AG09309 (cell line): ENCODE measurements around the gene HSD11B2.

Experiments used
- DNase-seq: peaks from one replicate; pipeline ENCODE4 v3.0.0-alpha.2; 2010; ENCODE audit warnings: low read depth
- H3K4me3 ChIP-seq: 2 replicates; pipeline ENCODE4 v1.5.1; 2011; ENCODE audit warnings: mild to moderate bottlenecking, low read depth, low read length, moderate library complexity; ENCODE audit not compliant: control insufficient read depth
- CTCF ChIP-seq: IDR thresholded peaks from 2 replicates; pipeline ENCODE4 v1.5.1; 2011; ENCODE audit warnings: mild to moderate bottlenecking, low read depth, low read length, inconsistent platforms; ENCODE audit not compliant: insufficient read depth, control insufficient read depth; ENCODE audit errors: missing control alignments

Gene HSD11B2

DNA sequence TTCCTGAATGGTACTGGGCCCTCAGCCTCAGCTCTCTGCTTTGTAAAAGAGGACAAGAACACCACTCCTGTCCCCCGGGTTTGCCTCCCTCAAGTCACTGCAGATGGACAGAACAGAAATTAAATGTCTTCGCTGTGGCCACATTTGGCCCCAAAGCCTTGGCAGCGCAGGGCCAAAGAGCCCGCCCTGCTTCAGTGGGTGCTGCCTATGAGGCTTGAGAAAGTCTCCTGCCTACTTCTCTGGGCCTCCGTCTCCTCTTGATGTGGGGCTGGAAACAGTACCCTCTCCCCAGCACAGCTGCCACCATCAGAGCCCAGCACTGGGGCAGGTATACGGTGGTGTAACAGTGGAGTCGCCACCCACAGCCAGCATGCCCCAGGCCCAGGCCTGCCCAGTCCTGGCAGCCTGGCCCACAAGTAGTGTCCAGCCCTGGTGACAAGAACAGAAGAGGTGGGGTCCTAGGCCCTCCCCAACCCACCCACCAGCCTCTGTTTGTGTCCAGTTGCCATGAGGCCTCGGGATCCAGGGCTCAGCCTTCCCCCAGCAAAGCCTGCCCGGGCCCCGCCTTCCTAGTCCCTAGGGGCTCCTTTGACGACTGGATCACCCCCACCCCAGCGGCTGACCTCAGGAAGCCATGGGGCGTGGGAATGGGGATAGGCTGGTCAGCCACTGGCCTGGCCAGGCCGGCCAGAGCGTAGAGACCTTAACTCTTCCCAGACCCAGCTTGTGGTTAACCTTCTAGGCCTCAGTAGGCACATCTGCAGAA lies 33.7 kb upstream of the HSD11B2 start:
- DNase-seq = no peak
- H3K4me3 ChIP-seq = no peak overlapping the region
- TF ChIP-seq CTCF = no peak

DNA sequence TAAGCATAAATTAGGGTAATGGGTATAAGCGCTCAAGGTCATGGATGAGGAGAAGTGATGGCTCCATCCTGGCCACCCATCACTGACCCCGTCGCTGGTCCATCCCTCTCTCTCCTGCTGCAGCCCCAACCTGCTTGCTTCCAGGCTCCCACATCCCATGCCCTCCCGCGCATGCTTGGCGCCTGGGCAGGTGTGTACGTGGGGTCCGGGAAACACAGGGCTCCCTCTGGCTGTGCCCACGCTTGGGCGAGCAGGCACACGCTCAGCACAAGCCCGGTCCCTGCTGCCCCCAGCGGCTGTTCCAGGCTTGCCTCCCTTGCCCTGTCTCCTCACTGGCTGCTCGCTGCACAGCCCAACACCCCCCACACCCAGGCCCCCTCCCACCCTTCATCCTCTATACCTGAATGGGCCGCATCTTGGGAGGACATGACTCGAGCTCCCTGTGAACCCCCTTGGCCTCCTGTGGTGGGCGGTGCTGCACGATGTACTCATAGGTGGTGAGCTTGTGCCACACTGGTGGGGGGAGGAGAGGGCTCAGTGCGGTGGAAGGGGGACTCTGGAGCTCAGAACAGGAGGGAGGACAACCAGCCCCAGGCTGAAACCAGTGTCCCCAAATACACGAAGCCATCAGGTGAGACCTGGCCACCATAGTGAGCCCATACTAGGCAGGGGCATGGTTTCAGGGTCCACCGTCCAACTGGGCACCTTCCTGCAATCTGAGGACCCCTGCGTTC lies 32.9 kb upstream of the HSD11B2 start:
- no peak for TF ChIP-seq CTCF
- no peak for DNase-seq

DNA sequence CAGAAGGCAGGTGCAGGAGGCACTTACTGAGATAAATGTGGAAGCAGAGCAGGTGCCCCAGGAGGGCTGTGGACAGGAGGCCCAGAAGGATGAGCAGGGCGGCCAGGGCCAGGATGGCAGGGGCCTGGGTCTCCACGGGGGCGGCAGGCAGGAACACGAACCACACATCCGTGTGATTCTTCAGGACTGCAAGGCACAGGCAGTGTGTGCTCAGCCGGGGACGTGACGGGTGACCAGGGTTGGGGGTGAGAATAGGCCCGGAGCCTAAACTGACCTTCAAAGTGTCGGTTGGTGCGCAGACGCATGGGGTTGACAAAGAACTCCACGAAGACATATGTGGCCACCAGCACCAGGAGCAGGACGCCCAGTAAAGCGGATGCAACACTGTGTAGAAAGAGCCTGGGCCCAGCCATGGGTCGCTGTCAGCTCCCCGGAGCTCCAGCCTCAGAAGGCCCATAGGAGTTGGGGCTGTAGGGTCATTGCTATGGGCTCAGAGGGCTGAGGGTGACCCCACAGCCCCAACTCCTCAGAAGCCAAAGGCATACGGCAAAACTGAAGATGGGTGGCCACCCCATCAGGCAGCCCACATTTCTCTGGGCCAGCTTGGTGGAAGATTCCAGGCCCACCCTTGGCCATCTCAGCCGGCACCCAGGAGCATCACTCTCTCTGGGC lies 32.2 kb upstream of the HSD11B2 start:
- no peak for DNase-seq
- H3K4me3 ChIP-seq = no peak overlapping the region
- TF ChIP-seq CTCF = no peak

More for the DNA sequence above, 32.9 kb upstream of the HSD11B2 start:
- no peak overlapping the region for H3K4me3 ChIP-seq

- no peak for DNase-seq
- peak; percentile 43 for TF ChIP-seq CTCF
Observed at GRCh38 chr16:67399218-67399733, 31.6 kb upstream of the HSD11B2 start.

DNA sequence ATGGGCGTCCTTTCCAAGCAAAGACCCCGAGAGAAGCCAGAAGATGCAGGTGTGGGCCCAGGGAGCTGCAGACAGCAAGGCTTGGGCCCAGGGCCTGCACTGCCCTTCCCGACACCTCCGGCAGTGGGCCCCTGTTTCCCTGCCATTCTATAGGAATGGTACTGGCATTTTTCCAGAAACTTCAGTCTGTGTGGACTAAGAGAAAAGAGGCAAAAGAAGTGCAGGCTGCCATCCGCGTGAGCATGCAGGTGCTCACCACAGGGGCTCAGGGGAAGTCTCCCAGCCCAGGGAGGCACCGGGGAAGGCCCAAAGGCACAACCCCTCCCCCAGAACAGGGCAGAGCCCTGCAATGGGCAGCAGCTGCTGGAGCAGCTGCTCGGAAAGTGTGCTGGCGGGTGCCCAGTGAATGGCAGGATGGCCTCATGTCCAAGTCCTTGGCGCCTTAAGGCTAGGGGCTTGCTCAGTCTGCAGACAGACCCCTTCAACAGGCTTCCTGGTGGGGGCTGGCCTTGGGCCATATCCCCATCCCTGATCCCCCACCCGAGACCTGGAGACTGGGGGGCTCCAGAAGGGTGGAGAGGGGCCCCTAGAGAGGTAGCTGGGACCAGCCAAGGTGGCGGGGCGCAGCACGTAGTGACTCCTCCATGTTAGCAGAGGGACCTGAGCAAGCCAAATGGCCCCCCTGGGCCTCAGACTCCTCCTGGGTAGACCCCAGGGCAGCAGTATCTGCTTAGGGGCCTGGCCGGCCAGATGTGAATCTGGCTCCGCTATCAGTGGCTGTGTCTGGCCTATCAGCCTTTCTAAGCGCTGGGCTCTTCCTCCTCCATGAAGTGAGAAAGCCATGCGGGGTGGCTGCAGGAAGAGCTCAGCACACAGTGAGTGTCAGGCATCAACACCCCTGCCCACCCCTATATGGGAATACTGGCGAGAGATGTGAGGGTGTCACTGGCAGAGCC lies 30.9 kb upstream of the HSD11B2 start:
- DNase-seq = no peak
- no peak for TF ChIP-seq CTCF
- H3K4me3 ChIP-seq = no peak overlapping the region

More at GRCh38 chr16:67399218-67399733, 31.6 kb upstream of the HSD11B2 start:
- no peak overlapping the region for H3K4me3 ChIP-seq
